Activated naive CD8-positive, alpha-beta T cell treated with anti-CD3 and anti-CD28 coated beads, Interleukin-2, amount 10 ng/mL, durations not matched to agents 7 days and 5 days (primary cell): ENCODE results near the gene ADGRA1. TPM values are rescaled to one million over a fixed set of nuclear protein-coding genes. Genes with fewer than 3 reads are reported as not detected.

ENCODE experiments used
- ATAC-seq: fragments of 150-1000 bp; cut with Tn5 transposase; one replicate; pipeline ENCODE4 v1.10.0; 2021; ENCODE audit warnings: low read depth, moderate library complexity
- POLR2A ChIA-PET: fragments of 350-600 bp; sonication (Branson Sonifier 250); formaldehyde crosslinking; loops from one replicate; lab custom pipeline; 2021; ENCODE audit warnings: antibody characterized with exemption; lab: Charles Lee
- DNase-seq: peaks from one replicate; pipeline ENCODE4 v3.0.0; 2021
- H3K27ac Mint-ChIP-seq: one replicate; pipeline ENCODE4 v1.8.0; 2022; ENCODE audit warnings: mild to moderate bottlenecking, mixed read lengths
- H3K27me3 Mint-ChIP-seq: one replicate; pipeline ENCODE4 v1.8.0; 2022; ENCODE audit warnings: mild to moderate bottlenecking, moderate library complexity, mixed read lengths
- H3K36me3 Mint-ChIP-seq: one replicate; pipeline ENCODE4 v1.8.0; 2021; ENCODE audit warnings: mild to moderate bottlenecking, mixed read lengths
- H3K4me1 Mint-ChIP-seq: one replicate; pipeline ENCODE4 v1.8.0; 2021; ENCODE audit warnings: mixed read lengths
- H3K4me3 Mint-ChIP-seq: one replicate; pipeline ENCODE4 v1.8.0; 2022; ENCODE audit warnings: mild to moderate bottlenecking, moderate library complexity, mixed read lengths
- H3K9me3 Mint-ChIP-seq: one replicate; pipeline ENCODE4 v1.8.0; 2021; ENCODE audit warnings: mixed read lengths
- total RNA-seq, 2 experiments: library from RNA; stranded (reverse); gene quantifications; one replicate each; pipeline ENCODE4 v1.2.3, GENCODE V29; 2021

Gene ADGRA1
- total RNA-seq, 2 experiments from 2014 or later: not detected

DNA sequence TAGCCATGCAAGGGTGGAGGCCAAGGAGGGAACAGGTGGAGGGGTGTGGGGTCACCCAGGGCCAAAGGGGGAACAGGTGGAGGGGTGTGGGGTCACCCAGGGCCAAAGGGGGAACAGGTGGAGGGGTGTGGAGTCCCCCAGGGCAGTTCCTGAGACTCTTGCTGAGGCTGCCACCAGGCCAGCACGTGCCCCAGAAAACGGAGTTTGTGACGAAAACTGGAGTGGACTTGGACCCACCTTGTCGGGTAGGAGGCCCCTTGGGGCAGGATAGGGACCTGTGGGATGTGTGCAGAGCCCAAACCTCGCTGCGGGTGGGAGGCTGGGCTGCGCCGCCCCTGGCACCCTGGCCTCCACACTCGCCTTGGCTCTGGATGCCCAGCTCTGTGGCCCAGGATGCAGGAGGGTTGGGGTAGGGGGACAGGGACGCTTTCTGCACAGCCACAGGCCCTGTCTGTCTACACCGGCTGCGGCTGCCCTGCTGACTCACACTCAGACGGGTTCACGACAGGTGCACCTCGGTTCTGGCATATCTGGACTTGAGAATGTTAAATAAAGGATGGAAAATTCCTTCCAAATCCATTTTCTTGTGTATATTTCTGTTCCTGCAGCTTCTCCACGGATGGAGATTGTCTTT lies 562 bp upstream of the ADGRA1 start:
- H3K27ac Mint-ChIP-seq: no peak overlapping the region
- POLR2A ChIA-PET: no interaction called here
- H3K9me3 Mint-ChIP-seq: no peaks in the 10 kb centered on the region
- H3K27me3 Mint-ChIP-seq: peaks cover 19% of the 10 kb centered on the region
- H3K4me3 Mint-ChIP-seq: no peak overlapping the region
- peaks cover 2% of the 10 kb centered on the region for H3K4me1 Mint-ChIP-seq
- no peaks in the 10 kb centered on the region for H3K36me3 Mint-ChIP-seq
- no peak for ATAC-seq
- no peak for DNase-seq

DNA sequence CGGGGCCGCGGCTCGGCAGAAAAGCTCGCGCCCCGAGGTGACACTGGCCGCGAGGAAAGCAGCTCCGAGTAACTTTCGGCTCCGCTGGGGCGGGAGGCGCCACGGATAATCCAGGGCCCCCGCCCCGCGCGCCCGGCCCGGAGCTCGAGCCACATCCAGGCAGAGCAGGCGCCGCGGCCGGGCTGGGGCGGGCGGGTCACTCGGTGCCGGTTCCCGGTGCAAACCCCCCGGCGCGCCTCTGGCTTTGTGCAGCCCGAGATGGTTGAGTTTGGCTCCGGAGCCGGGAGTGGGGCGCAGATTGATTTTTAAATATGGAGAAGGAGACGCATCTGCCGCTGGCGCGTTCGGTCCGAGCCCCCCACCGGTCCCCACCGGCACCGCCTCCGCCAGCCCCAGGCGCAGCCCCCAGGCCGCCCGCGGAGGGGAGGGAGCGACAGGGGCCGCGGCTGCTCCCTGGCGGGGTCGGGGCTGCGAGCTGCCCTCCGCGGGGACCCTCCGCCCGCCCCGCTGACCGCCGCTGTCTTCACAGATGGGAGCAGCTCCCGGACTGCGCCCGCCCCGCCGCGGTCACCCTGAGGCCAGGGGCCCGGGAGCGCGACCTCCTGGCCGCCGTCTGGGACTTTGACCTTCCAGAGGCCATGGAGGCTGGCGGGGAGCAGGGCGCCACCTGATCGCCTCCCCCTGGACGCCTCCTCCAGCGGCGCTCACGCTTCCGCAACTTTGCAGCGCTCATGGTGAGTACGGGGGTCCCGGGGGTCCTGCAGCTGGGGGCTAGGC lies 643 bp downstream of the ADGRA1 start:
- Mint-ChIP-seq H3K4me1 (peaks cover 2% of the 10 kb centered on the region), H3K4me3 (no peak overlapping the region), H3K36me3 (no peaks in the 10 kb centered on the region), H3K27me3 (peaks cover 19% of the 10 kb centered on the region), H3K9me3 (no peaks in the 10 kb centered on the region), H3K27ac (no peak overlapping the region)
- DNase-seq: no peak
- POLR2A ChIA-PET: no interaction called here
- no peak for ATAC-seq

DNA sequence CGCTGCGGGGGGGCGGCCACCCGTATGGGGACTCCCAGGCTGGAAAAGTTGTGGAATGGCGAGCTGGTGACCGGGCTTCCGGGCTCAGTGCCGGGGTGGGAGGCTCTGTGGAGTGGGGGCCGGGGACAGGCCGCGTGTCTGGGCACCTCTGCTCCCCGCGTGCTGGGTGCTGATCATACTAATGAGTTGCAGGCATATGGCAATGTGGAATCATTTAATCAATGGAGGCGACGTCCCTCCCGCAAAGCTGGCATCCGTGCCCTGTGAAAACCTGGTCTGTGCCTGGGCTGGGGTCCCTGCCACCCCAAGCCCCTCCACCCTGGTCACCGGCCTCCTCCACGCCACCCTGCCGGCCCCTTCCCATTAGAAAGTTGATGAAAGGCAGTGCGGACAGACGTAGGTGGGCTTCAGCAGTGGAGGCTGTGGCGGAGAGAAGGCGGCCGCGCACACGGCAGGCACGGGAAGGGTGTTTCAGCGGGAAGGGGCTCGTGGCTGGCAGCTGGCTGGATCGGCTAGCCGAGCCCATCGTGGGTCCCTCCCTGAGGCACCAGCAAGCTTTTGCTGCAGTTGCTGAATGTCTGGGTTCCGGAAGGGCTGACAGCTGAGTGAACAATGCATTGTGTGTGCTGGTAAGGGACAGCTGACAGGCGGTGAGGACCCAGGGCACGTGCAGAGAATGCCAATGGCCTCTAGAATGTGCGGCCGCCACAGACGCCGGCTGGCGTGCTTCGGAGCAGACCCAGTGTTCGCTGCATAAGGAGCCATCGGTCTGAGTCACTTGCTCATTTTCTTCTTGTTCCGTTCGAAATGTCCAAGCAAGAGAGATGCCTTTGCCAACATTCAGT lies 1.5 kb downstream of the ADGRA1 start:
- Mint-ChIP-seq H3K27me3 (peaks cover 19% of the 10 kb centered on the region), H3K27ac (no peak overlapping the region), H3K4me1 (peaks cover 2% of the 10 kb centered on the region), H3K4me3 (no peak overlapping the region), H3K9me3 (no peaks in the 10 kb centered on the region), H3K36me3 (no peaks in the 10 kb centered on the region)
- POLR2A ChIA-PET: no interaction called here
- ATAC-seq (no peak), DNase-seq (no peak)

DNA sequence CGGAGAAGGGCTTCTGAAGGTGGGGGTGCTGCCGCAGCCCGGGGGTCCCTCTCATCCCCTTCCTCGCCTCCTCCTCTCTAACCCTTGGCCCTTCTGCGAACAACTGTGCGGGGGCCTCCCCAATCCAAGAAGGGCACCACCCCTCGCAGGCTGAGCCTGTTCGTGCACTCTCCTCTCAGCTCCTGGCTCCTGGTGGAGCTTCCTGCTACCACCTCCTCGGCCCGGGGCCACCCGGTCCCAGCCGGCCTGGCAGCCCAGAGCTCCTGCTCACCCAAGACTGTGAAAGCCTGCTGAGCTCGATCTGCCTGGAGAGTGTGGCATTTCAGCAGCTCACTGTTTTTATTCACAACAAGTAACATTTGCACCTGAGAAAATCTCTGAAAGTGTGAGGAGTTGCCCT lies 2.4 kb downstream of the ADGRA1 start:
- POLR2A ChIA-PET: no interaction called here

DNA sequence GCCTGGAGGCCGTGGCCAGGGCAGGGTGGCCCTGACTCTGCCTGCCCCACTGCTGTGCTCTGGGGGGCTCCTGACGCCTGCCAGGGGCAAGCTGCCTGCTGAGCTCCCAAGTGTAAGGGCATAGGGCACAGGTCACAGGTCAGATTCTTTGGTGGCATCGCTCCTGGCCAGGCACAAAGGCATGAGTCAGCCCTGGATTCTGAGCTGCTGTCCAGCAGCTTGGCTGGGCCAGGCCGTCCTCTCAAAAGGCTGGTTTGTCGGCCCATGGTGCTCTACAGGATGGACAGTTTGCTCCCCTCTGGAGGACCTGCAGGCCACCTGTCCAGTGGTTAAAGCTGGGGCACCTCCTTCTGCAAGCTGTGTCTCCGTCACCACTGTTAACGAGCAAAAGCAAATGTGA lies 2.9 kb downstream of the ADGRA1 start:
- no peaks in the 10 kb centered on the region for H3K36me3 Mint-ChIP-seq
- POLR2A ChIA-PET: no interaction called here
- H3K27ac Mint-ChIP-seq: no peak overlapping the region
- no peak for DNase-seq
- H3K9me3 Mint-ChIP-seq: no peaks in the 10 kb centered on the region
- peaks cover 19% of the 10 kb centered on the region for H3K27me3 Mint-ChIP-seq
- H3K4me3 Mint-ChIP-seq: no peak overlapping the region
- no peak for ATAC-seq
- H3K4me1 Mint-ChIP-seq: peaks cover 2% of the 10 kb centered on the region

More for the DNA sequence above, 2.4 kb downstream of the ADGRA1 start:
- H3K9me3 Mint-ChIP-seq: no peaks in the 10 kb centered on the region
- no peak overlapping the region for H3K4me3 Mint-ChIP-seq
- H3K27me3 Mint-ChIP-seq: peaks cover 19% of the 10 kb centered on the region
- no peaks in the 10 kb centered on the region for H3K36me3 Mint-ChIP-seq
- ATAC-seq (no peak), DNase-seq (no peak)
- H3K4me1 Mint-ChIP-seq: peaks cover 2% of the 10 kb centered on the region
- no peak overlapping the region for H3K27ac Mint-ChIP-seq

DNA sequence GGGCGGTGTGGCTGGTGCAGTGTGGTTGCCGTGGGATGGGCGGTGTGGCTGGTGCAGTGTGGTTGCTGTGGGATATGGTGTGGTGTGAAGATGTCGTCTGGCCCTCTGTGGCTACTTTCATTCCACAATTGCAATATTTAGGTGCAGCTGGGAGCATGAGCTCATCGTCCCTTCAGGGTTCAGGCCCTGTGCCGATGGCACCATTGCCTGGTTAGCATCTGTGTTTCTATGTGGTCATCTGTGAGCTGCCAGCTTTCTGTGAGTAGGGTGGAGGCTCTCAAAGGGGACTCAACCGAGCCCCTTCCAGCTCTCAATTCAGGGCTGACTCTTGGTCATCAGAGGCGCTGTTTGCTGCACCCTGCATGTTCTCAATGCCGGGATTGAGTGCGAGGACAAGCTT lies 3.6 kb downstream of the ADGRA1 start:
- no peak for DNase-seq
- Mint-ChIP-seq H3K27ac (no peak overlapping the region), H3K9me3 (no peaks in the 10 kb centered on the region), H3K4me1 (peaks cover 2% of the 10 kb centered on the region), H3K36me3 (no peaks in the 10 kb centered on the region), H3K27me3 (peaks cover 19% of the 10 kb centered on the region), H3K4me3 (no peak overlapping the region)
- POLR2A ChIA-PET: no interaction called here
- no peak for ATAC-seq

DNA sequence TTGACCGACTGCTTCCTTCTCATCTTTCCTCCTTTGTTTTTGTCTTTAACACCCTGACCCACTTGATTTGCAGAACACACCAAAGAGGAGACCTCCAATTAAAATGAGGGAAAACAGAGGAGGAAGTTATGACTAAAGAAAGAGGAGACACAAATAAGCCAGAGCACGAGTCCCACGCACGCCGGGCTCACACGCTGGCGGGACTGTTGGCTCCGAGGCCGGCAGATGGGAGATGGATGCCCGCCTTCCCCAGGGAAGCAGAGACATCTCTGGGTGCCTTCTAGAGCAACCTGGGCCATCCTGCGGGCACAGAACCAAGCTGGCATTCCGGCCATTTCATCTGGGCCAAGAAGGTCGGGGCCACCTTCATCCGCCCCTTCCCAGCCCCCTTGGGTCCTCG lies 5.6 kb downstream of the ADGRA1 start:
- Mint-ChIP-seq H3K36me3 (no peaks in the 10 kb centered on the region), H3K9me3 (no peaks in the 10 kb centered on the region), H3K27me3 (peaks cover 6% of the 10 kb centered on the region), H3K4me3 (no peak overlapping the region), H3K27ac (no peak overlapping the region), H3K4me1 (peaks cover 2% of the 10 kb centered on the region)
- ATAC-seq (no peak), DNase-seq (no peak)
- POLR2A ChIA-PET: no interaction called here

DNA sequence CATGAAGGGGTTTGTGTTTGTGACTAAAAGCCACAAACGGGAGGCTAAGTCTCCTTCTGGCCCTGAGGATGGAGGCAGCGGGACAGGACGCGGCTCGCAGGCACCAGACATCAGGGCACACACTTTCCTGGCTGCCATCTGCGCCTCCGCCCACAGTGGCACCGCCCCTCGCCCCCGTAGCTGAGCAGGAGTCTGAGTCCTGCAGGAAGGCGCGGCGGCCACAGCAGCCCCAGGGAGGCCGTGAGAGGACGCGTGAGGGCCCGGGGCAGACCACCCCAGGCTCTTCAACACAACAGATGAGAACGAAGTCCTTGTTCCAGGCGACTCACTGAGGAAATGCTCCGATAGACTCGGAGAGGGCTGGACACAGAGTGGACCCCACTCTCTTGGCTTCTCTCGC lies 6.6 kb downstream of the ADGRA1 start:
- DNase-seq (no peak), ATAC-seq (no peak)
- Mint-ChIP-seq H3K27ac (no peak overlapping the region), H3K27me3 (peaks cover 3% of the 10 kb centered on the region), H3K9me3 (no peaks in the 10 kb centered on the region), H3K36me3 (no peaks in the 10 kb centered on the region), H3K4me3 (no peak overlapping the region), H3K4me1 (peaks cover 2% of the 10 kb centered on the region)
- POLR2A ChIA-PET: no interaction called here

DNA sequence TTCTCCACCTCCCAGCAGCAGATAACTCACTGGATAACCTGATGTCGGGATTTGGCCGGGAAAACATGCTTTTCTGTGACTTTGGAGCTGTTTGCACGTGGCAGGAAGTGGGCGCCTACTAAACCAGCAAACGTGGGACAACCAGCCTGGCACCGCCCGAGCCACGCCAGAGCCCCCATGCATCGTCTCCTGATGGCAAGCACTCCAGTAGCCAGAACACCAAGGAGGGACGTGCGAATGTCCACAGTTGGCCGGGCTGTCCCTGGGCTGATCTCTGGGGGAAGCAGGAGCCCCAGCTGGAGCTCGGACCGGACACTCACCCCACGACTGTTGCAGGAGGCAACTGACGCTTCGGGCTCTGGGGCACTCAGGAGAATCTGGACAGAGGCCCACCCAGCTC lies 7.1 kb downstream of the ADGRA1 start:
- Mint-ChIP-seq H3K4me3 (no peak overlapping the region), H3K27ac (no peak overlapping the region), H3K36me3 (no peaks in the 10 kb centered on the region), H3K9me3 (no peaks in the 10 kb centered on the region), H3K4me1 (peaks cover 2% of the 10 kb centered on the region), H3K27me3 (no peaks in the 10 kb centered on the region)
- DNase-seq (no peak), ATAC-seq (no peak)
- POLR2A ChIA-PET: no interaction called here

DNA sequence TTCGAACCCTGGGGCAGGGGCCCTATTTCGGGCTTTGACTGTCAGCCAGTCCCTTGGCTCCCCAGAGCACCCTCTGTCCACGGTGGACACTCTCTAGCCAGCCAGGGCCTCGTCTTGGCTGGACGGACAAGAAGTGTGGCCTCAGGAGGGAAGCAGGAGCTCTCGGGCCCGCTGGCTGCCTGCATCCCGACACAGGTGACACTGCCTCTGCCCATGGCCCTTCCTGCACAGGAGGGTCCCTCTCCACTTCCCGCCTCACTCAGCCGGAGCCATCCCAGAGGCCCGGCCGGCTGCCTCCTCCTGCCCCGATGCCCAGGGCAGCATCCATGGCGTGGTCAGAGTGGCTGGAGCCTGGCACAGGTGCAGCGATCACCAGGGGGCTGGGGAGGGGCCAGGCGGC lies 7.9 kb downstream of the ADGRA1 start:
- H3K9me3 Mint-ChIP-seq: no peaks in the 10 kb centered on the region
- DNase-seq (no peak), ATAC-seq (no peak)
- peaks cover 2% of the 10 kb centered on the region for H3K4me1 Mint-ChIP-seq
- H3K4me3 Mint-ChIP-seq: no peak overlapping the region
- POLR2A ChIA-PET: no interaction called here
- H3K27ac Mint-ChIP-seq: no peak overlapping the region
- no peaks in the 10 kb centered on the region for H3K36me3 Mint-ChIP-seq
- no peaks in the 10 kb centered on the region for H3K27me3 Mint-ChIP-seq

DNA sequence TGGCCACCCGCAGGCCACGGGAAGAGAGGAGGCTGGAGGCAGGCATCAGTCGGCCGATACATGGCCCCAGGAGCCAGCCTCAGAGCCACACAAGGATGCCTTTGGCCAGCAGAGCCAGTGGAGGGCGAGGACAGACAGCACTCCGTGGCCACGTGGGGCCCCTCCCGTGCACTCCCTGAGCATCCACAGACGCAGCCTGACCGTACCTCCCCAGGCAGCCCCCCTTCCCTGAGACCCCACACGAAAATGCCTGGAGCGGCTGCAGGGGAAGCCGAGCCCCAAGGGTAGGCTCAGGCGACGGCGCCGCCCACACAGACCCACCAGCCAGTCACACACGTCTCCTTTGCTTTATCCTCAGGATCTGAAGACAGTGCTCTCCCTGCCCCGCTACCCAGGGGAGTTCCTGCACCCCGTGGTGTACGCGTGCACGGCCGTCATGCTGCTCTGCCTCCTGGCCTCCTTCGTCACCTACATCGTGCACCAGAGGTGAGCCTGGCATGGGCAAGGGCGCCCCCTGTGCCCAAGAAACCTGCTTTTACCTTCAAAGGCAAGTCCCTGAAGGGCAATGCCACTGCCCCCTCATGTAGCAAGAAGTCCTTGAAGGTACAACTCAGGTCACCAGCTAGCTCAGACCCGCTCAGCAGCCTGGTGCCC lies 9.0 kb downstream of the ADGRA1 start:
- Mint-ChIP-seq H3K27me3 (peaks cover 3% of the 10 kb centered on the region), H3K4me1 (no peaks in the 10 kb centered on the region), H3K4me3 (no peak overlapping the region), H3K9me3 (no peaks in the 10 kb centered on the region), H3K27ac (no peak overlapping the region), H3K36me3 (no peaks in the 10 kb centered on the region)
- no peak for ATAC-seq
- POLR2A ChIA-PET: no interaction called here
- DNase-seq: no peak

DNA sequence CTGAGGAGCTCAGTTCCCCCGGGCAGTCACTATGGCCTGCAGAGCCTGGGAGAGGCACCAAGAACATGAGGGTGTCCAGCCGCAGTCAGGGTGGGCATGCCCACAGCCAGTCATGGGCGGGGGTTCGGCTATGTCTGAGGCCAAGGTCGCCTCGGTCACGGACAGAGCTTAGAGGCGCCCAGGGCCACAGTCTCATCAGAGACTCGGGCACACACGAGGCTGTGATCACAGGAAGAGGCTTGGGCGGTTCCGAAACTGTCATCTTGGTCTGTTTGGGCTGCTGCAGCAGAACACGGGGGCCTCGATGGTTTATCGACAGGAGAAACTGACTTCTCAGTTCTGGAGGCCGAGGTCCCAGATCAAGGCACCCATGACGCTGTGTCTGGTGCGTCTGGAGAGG lies 9.7 kb downstream of the ADGRA1 start:
- Mint-ChIP-seq H3K27ac (no peak overlapping the region), H3K36me3 (no peaks in the 10 kb centered on the region), H3K9me3 (no peaks in the 10 kb centered on the region), H3K4me1 (no peaks in the 10 kb centered on the region), H3K27me3 (peaks cover 5% of the 10 kb centered on the region), H3K4me3 (no peak overlapping the region)
- ATAC-seq (no peak), DNase-seq (no peak)
- POLR2A ChIA-PET: no interaction called here

DNA sequence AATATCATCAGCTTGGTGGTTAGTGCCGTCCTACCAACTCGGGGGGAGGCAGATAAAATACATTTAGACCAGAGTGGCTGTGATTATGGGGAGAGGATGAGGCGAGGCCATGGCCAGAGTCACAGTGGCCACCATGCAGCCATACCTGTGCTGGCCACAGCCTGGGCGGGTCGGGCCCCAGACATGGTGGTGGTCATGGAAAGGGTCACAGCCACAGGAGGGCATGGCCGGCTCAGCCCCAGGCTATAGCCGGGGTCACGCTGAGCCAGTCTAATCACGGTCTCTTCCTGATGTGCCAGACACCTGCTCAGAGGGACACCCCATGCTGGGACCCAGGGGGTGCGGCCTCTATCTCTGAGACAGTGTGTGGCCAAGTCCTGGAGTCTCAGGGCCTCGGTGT lies 10.2 kb downstream of the ADGRA1 start:
- POLR2A ChIA-PET: no interaction called here
- H3K36me3 Mint-ChIP-seq: no peaks in the 10 kb centered on the region
- H3K9me3 Mint-ChIP-seq: no peaks in the 10 kb centered on the region
- H3K4me1 Mint-ChIP-seq: no peaks in the 10 kb centered on the region
- H3K4me3 Mint-ChIP-seq: no peak overlapping the region
- no peak overlapping the region for H3K27ac Mint-ChIP-seq
- H3K27me3 Mint-ChIP-seq: peaks cover 5% of the 10 kb centered on the region
- DNase-seq (no peak), ATAC-seq (no peak)
